GM12875 (cell line): Measurements from ENCODE around the gene GPR137B.

Experiments used
- H3K4me3 ChIP-seq: one replicate; pipeline ENCODE4 v1.5.1; 2011; ENCODE audit warnings: low read depth, low read length, control low read depth
- CTCF ChIP-seq: IDR thresholded peaks from 2 replicates; pipeline ENCODE4 v1.5.1; 2011; ENCODE audit warnings: low read depth, mild to moderate bottlenecking, control low read depth, inconsistent platforms, low read length, moderate library complexity, borderline replicate concordance; ENCODE audit not compliant: insufficient read depth

The GPR137B gene

GRCh38 chr1:236206548-236206947 is 64.2 kb downstream of the GPR137B start:
- TF ChIP-seq CTCF, result no peak
- no peak overlapping the region for H3K4me3 ChIP-seq

GRCh38 chr1:236207121-236207520 is 64.8 kb downstream of the GPR137B start:
- no peak overlapping the region for H3K4me3 ChIP-seq
- no peak for TF ChIP-seq CTCF

- TF ChIP-seq CTCF, result no peak
- no peak overlapping the region for H3K4me3 ChIP-seq
These were observed 65.2 kb downstream of the GPR137B start for GRCh38 chr1:236207569-236207968.

- TF ChIP-seq CTCF, result no peak
- no peak overlapping the region for H3K4me3 ChIP-seq
These were observed 66.8 kb downstream of the GPR137B start for GRCh38 chr1:236209185-236209584.

GRCh38 chr1:236209713-236210112 is 67.4 kb downstream of the GPR137B start:
- TF ChIP-seq CTCF, result no peak

GRCh38 chr1:236211815-236212214 is 69.5 kb downstream of the GPR137B start:
- H3K4me3 ChIP-seq, result no peak overlapping the region
- no peak for TF ChIP-seq CTCF

More at GRCh38 chr1:236209713-236210112, 67.4 kb downstream of the GPR137B start:
- H3K4me3 ChIP-seq, result no peak overlapping the region

GRCh38 chr1:236213534-236213933 is 71.2 kb downstream of the GPR137B start:
- TF ChIP-seq CTCF, result no peak

More at GRCh38 chr1:236213534-236213933, 71.2 kb downstream of the GPR137B start:
- no peak overlapping the region for H3K4me3 ChIP-seq
